ENCODE results near the gene RAB40C.

RAB40C gene

GRCh38 chr16:574021-574760, 15.7 kb upstream of the RAB40C start:
- DNase-seq (ENCODE audit: low read depth, low spot score) = no peak

GRCh38 chr16:575354-576196, 14.3 kb upstream of the RAB40C start:
- no peak for DNase-seq (ENCODE audit: low read depth, low spot score)

- no peak for DNase-seq (ENCODE audit: low read depth, low spot score)
These were observed 13.6 kb upstream of the RAB40C start for GRCh38 chr16:576197-576822.

GRCh38 chr16:576823-577201, 13.1 kb upstream of the RAB40C start:
- DNase-seq (ENCODE audit: low read depth, low spot score) = no peak

GRCh38 chr16:577796-578195, 12.1 kb upstream of the RAB40C start:
- no peak for DNase-seq (ENCODE audit: low read depth, low spot score)

GRCh38 chr16:578232-578869, 11.5 kb upstream of the RAB40C start:
- DNase-seq (ENCODE audit: low read depth, low spot score) = no peak

- no peak for DNase-seq (ENCODE audit: low read depth, low spot score)
These were observed 10.9 kb upstream of the RAB40C start for GRCh38 chr16:578870-579405.

GRCh38 chr16:580141-580945, 9.5 kb upstream of the RAB40C start:
- DNase-seq (ENCODE audit: low read depth, low spot score) = no peak

- no peak for DNase-seq (ENCODE audit: low read depth, low spot score)
These were observed 8.8 kb upstream of the RAB40C start for GRCh38 chr16:580946-581498.

GRCh38 chr16:582218-582613, 7.7 kb upstream of the RAB40C start:
- DNase-seq (ENCODE audit: low read depth, low spot score) = no peak

- no peak for DNase-seq (ENCODE audit: low read depth, low spot score)
These were observed 7.1 kb upstream of the RAB40C start for GRCh38 chr16:582614-583331.

GRCh38 chr16:583470-583814, 6.4 kb upstream of the RAB40C start:
- DNase-seq (ENCODE audit: low read depth, low spot score) = no peak

- no peak for DNase-seq (ENCODE audit: low read depth, low spot score)
These were observed 5.9 kb upstream of the RAB40C start for GRCh38 chr16:583815-584591.

GRCh38 chr16:585351-585750, 4.5 kb upstream of the RAB40C start:
- no peak for DNase-seq (ENCODE audit: low read depth, low spot score)

- DNase-seq (ENCODE audit: low read depth, low spot score) = no peak
These were observed 3.7 kb upstream of the RAB40C start for GRCh38 chr16:586047-586644.

- DNase-seq (ENCODE audit: low read depth, low spot score) = no peak
These were observed 2.9 kb upstream of the RAB40C start for GRCh38 chr16:586645-587590.

GRCh38 chr16:588639-588888, 1.3 kb upstream of the RAB40C start:
- DNase-seq (ENCODE audit: low read depth, low spot score) = no peak

All from iPS DF 19.7 (cell line).